Activated CD4-positive, alpha-beta T cell treated with anti-CD3 and anti-CD28 coated beads, Interleukin-2, Interleukin-4, amounts not matched to agents 100 ng/mL and 50 ng/mL, durations not matched to agents 16 hours and 8 hours (primary cell): Measurements from ENCODE around the gene SEMA4A.
A peak's percentile ranks its signal among the peaks of the same experiment; 100 is the strongest.
"Not testable (repeated sequence)": the region's sequence is repeated elsewhere in the genome, so short reads cannot be mapped to it uniquely, and the experiment has no call there.

ENCODE experiments used
- DNase-seq: peaks from one replicate; pipeline ENCODE4 v3.0.0-alpha.2; 2020; ENCODE audit warnings: low spot score

SEMA4A gene

GRCh38 chr1:156160000-156160742 lies 6.8 kb downstream of the SEMA4A start:
- no peak for DNase-seq

GRCh38 chr1:156160743-156161171 lies 7.4 kb downstream of the SEMA4A start:
- peak; percentile 66 for DNase-seq

GRCh38 chr1:156162430-156163037 lies 9.1 kb downstream of the SEMA4A start:
- no peak for DNase-seq

- no peak for DNase-seq
These were observed 10.3 kb downstream of the SEMA4A start for GRCh38 chr1:156163712-156164111.

- no peak for DNase-seq
These were observed 10.9 kb downstream of the SEMA4A start for GRCh38 chr1:156164125-156164831.

GRCh38 chr1:156165083-156165482 lies 11.7 kb downstream of the SEMA4A start:
- DNase-seq: no peak

GRCh38 chr1:156167536-156167935 lies 14.2 kb downstream of the SEMA4A start:
- no peak for DNase-seq

GRCh38 chr1:156172696-156173470 lies 19.5 kb downstream of the SEMA4A start:
- DNase-seq: no peak

- no peak for DNase-seq
These were observed 23.3 kb downstream of the SEMA4A start for GRCh38 chr1:156176610-156177210.

GRCh38 chr1:156177919-156178654 lies 24.7 kb downstream of the SEMA4A start:
- no peak for DNase-seq

GRCh38 chr1:156180471-156180870 lies 27.1 kb downstream of the SEMA4A start:
- no peak for DNase-seq

GRCh38 chr1:156181391-156181924 lies 28.1 kb downstream of the SEMA4A start:
- not testable (repeated sequence) for DNase-seq

GRCh38 chr1:156182010-156182779 lies 28.8 kb downstream of the SEMA4A start:
- not testable (repeated sequence) for DNase-seq

GRCh38 chr1:156186347-156187177 lies 33.2 kb downstream of the SEMA4A start:
- not testable (repeated sequence) for DNase-seq

- not testable (repeated sequence) for DNase-seq
These were observed 36.9 kb downstream of the SEMA4A start for GRCh38 chr1:156190265-156190664.

- no peak for DNase-seq
These were observed 38.0 kb downstream of the SEMA4A start for GRCh38 chr1:156191292-156191964.

- DNase-seq: no peak
These were observed 39.8 kb downstream of the SEMA4A start for GRCh38 chr1:156193208-156193487.

GRCh38 chr1:156193488-156194299 lies 40.3 kb downstream of the SEMA4A start, which contains the start of gene SLC25A44:
TSS of gene SLC25A44 (plus strand) at chr1:156194104. CDS start at chr1:156199848, 5,744 bp downstream.
- peak; percentile 99 for DNase-seq
